GM18870 (cell line): Measurements from ENCODE around the gene TINAG.
"Not testable (repeated sequence)": the region's sequence is repeated elsewhere in the genome, so short reads cannot be mapped to it uniquely, and the experiment has no call there.

Source experiments
- ATAC-seq: cut with Tn5 transposase; IDR thresholded peaks from one replicate; pipeline ENCODE4 v1.9.1; 2021; ENCODE audit warnings: moderate library complexity; ENCODE audit not compliant: unreplicated experiment

TINAG gene

DNA sequence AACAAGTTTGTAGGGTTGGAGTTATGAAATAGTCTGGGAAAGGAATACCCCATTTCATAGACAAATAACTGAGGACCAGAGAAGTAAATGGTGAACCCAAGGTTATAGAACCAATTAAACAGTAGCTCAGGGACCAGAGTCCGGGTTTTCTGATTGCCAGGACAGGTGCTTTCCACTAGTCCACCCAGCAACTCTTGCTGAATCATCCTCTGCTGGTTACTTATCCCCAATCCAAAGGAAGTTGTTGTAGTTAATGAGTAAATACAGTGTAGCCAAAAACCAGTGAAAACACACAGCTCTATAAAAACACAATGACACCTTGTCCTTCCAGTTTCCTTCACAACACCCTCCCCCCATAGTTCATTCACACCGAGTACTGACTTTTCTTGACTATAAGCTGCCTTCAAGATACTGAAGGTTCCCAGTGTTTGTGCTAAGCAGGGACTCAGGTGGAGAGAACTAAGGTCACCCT lies 766 bp upstream of the TINAG start:
- peak; percentile 70 for ATAC-seq

DNA sequence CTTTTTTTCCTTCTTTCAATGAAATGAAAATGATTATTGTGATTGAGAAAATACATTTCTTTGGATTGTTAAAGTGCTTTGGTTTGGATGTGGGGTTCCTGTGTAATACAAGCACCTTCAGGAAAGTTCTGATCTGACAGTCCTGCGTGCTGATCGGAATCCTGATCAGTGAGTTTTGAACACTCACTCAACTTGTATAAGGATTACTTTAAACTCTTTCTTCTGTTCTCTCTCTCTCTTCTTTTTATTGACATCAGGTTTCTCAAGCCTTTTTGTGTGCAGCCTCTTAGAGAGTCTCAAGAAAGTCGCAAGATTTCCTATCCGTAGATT lies 710 bp downstream of the TINAG start:
- no peak for ATAC-seq

DNA sequence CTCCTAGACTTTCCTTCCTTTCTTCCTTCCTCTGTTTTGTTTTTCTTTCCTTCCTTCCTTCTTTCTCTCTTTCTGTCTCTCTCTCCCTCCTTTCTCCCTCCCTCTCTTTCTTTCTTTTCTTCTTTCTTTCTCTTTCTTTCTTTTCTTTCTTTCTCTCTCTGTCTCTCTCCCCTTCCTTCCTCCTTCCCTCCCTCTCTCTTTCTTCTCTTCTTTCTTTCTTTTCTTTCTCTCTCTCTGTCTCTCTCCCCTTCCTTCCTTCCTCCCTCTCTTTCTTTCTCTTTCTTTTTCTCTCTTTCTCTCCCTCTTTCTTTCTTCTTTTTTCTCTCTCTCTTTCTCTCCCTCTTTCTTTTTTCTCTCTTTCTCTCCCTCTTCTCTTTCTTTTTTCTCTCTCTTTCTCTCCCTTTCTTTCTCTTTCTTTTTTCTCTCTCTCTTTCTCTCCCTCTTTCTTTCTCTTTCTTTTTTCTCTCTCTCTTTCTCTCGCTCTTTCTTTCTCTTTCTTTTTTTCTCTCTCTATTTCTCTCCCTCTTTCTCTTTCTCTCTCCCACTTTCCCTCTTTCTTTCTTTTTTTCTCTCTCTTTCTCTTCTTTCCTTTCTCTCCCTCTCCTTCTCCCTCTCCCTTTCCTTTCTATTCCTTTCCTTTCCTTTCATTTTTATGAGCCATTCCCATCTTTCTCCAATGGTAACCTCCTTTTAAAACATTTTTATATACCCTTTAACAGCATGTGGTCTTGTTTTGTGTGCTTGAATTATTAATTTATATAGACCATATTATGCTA lies 2.3 kb downstream of the TINAG start:
- ATAC-seq: no peak

DNA sequence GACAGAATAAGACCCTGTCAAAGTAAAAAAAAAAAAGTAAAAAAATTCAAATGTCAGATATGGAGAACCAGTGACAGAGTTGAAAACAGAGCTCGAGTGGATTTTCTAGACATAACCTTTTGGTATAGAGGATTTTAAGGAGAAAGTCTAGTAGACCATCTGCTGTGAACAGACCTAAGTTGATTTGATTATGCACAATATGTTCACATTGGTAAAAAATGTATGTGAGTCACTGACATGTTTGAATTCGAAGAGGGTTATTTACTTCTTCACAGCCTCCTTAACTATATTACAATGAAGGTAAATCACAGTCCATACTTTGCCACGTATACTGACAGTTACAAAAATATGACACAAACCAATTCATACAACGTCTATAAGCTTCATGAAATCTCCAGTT lies 7.4 kb downstream of the TINAG start:
- ATAC-seq: no peak

DNA sequence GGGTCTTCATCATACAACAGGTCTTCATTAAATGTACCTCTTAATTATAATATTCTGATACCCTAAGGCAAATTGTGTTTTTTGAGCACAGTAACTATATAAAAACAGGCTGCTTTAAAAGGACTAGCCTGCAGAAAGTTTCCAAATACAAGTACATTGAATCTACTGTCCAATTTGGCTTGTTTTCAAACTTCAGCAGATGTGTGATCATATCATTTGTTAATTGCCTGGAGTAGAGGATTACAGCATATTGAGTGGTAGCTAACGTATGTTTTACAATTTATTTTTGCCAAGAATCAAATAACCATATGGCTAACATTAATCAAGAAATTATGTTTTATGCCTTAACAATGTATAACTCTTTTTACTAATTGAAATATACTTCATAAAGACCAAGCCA lies 12.6 kb downstream of the TINAG start:
- ATAC-seq: no peak

DNA sequence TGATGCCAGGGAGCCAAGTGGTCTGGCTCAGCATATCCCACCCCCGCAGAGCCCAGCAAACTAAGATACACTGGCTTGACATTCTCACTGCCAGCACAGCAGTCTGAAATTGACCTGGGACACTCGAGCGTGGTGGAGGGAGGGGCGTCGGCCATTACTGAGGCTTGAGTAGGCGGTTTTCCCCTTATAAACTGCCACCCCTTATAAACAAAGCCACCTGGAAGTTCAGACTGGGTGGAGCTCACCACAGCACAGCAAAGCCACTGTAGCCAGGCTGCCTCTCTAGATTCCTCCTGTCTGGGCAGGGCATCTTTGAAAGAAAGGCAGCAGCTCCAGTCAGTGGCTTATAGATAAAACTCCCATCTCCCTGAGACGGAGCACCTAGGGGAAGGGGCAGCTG lies 19.4 kb downstream of the TINAG start:
- ATAC-seq: no peak

DNA sequence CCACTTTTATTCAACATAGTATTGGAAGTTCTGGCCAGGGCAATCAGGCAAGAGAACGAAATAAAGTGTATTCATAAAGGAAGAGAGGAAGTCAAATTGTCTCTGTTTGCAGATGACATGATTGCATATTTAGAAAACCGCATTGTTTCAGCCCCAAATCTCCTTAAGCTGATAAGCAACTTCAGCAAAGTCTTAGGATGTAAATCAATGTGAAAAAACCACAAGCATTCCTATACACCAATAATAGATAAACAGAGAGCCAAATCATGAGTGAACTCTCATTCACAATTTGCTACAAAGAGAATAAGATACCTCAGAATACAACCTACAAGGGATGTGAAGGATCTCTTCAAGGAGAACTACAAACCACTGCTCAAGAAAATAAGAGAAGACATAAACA lies 23.3 kb downstream of the TINAG start:
- not testable (repeated sequence) for ATAC-seq

DNA sequence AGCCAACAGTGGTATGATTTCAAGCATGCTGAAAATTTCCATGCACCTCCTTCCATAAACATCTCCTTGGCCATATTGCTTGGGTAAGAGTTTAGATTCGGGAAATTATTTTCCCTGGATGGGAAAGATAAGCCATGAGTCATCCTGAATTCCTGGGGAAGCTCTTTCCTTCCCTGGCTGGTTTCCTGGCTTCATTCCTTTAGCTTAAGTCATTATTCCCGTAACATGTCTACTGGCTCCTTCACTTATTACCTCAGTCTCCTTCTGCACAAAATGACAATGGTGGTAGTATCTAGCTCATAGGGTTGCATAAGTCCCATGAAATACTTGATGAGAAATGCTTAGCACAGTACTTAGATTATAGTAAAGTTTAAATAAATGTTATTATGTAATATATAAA lies 27.6 kb downstream of the TINAG start:
- no peak for ATAC-seq

DNA sequence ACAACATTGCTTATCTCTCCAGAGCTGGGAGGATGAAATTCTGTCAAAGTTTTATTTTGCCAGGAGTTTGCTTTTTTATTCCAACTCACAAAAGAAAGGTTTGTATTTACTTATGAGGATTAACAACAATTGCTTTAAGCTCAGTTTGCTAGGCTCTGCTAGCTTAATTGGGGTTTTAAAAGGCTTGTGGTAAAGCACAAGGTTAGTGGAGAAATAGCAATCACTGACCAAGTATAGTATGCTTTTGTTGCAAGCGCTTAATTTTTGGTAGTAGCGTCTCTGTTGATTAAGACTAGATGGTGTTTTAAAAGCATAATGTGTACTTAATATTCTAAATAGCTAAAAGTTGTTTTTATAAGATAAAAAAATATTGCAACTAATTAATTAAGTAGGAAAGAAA lies 45.7 kb downstream of the TINAG start:
- ATAC-seq: no peak

DNA sequence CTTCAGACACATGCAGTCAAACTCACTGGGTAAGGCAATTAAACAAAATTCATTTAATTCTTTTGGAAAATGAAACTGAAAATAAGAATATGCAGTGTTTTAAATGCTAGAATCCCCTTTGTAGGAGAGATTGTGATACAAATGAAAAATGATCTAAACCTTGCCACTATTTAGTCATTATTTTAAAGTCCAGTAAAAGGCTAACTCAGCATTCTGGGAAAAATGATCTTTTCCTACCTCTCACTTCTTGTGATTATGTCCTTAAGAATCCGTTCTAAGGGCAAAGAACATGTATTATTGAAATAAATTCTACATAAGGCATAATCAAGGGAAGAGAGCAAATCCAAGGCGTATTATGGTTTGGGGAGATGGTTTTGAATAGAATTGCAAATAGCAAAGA lies 46.4 kb downstream of the TINAG start:
- ATAC-seq: no peak

DNA sequence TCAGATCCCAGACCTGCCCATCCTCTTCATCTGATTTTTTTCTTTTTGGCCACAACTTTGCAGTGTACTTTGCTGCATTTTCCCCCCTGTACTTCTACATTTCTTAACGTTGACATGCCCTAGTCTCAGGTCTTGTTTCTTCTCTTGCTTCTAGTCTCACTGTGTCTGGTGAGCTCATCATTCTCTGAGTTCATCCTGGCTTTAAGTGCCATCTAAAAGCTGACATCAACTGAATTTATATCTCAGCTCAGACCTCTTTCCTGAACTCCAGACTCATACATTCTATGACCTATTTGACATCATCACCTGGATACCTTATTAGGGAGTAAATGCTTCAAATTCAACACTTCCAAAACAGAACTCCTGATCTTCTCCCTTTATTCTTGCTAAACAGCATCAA lies 48.9 kb downstream of the TINAG start:
- ATAC-seq: no peak

DNA sequence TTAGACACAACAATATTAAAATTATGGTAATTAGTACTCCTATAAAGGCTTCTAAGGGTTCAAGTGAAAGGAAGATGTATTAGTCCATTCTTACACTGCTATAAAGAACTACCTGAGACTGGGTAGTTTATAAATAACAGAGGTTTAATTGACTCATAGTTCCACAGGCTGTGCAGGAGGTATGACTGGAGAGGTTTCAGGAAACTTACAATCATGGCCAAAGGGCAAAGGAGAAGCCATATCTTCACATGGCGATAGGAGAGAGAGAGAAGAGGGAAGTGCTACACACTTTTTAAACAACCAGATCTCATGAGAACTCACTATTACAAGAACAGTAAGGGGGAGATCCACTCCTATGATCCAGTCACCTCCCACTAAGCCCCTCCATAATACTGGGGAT lies 52.9 kb downstream of the TINAG start:
- ATAC-seq: no peak

DNA sequence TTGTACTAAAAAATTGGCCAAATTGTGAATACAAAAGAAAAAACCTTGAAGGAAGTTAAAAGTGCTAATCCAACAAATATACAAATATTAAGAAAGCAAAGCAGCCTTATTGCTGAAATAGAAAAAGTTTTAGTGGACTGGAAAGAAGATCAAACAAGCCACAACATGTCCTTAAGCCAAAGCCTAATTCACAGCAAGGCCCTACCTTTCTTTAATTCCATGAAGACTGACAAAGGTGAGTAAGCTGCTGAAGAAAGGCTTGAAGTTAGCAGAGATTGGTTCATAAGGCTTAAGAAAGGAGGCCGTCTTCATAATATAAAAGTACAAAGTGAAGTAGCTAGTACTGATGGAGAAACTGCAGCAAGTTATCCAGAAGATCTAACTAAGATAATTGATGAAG lies 53.5 kb downstream of the TINAG start:
- ATAC-seq: no peak

DNA sequence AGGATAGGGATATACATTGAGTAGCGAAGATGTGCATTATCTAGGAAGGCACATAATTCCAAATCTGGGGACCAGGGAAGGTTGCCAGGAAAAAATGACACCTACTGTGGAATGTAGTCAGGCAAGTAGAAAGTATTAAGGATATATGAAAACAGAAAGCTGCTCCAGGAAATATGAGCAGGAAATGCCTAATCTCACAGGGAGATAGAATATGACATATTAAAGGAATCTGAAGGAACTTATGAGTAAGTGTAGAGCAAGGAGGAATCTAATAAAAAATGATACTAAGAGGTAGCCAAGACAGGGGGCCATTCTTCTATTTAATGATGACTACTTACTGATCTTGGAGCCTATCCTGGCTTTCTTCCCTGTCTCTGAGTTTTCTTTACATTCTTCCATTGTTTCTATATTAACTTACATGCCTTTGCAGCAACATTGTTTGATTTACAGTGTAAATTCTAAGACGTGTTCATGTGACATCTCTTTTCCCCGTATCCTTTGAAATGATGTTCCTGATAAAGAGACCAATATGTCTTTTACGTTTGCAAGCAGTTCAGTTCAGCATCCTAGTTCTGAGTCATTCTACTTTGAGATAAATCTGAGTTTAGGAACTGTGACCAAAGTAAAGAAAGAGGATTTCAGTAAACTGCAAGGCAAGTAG lies 58.6 kb downstream of the TINAG start:
- ATAC-seq: no peak

DNA sequence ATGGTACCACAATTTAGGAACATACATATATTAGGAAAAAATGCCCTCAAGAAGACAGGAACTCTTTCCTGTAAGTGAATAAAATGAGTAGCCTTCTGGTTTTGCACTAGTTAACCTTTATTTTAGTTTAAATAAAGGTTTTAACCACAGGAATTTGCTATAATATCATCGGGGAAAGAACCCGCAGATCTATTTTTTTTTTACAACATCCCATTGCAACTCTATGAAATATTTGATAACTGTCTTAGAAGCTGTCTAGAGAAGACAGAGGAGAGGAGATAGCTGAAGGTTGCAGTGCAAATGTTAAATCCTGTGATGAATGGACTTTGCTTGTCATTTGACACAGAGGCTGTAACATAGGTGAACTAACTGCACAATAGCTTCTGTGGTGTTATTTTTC lies 69.5 kb downstream of the TINAG start:
- no peak for ATAC-seq

DNA sequence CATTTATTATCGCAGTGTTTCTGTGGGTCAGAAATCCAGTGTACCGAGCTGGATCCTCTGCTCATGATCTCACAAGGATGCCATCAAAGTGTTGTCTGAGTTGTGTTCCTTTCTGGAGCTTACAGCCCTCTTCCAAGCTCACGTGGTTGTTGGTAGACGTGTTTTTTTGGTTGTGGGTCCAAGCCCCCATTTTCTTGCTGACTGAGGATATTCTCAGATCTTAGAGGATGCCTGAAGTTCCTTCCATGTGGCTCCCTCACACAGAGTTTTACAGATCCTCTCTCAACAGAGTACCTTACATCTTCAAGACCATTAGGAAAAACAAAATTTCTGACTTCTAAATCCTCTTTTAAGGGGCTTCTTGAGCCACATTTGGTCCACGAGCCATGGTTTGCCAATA lies 78.1 kb downstream of the TINAG start:
- no peak for ATAC-seq

DNA sequence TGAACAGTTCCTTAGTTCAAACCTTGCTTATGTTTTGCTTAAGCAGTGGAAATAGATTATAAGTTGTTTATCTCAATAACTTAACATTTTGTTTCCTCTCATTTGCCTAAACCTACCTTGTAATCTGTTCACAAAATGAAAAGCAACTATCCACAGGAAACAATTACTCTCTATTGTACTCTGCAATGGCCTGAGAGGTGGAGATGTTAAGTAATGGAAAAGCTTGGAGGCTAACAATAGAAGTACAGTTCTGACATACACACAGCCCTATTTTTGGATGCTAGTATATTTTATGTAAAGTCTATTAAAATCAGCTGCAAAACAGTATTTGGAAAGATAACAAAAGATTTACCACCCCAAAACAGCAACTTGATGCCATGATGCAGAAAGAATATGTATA lies 82.1 kb downstream of the TINAG start:
- ATAC-seq: peak; percentile 57

DNA sequence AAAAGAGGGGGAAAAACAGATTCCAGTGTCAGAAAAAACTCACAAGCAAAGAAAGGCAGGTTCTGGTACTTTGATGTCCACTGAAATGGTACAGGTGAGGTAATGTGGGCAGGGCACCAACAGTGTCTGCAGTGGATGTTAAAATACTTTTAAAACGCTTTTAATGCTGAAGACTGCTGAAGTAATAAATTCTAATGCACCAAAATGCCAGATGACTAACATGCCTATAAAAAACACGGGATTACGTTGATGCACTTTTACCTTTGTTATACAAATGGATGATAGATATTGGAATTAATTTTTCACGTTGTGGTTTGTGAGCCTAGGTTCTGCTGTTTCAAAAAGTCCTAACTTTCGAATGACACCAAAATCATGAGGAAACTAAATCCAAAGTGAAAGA lies 83.3 kb downstream of the TINAG start:
- no peak for ATAC-seq

DNA sequence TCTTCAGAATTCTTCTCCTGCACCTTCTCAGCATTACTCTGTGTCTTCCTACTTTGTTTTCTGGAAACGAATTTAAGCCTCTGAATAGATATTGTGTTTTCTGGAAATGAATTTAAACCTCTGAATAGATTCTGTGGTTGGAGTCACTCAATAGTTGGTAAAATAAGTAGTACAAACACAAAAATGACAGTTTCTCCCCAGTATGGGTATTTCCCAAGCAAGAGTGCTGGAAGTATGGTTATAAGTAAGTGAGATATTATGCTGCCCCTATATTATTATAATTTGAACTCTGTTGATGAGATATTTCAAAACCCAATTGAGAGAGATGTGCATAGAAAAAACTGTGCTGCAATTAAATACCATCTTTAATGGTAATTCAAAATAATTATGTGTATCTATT lies 94.9 kb downstream of the TINAG start:
- peak; percentile 75 for ATAC-seq

DNA sequence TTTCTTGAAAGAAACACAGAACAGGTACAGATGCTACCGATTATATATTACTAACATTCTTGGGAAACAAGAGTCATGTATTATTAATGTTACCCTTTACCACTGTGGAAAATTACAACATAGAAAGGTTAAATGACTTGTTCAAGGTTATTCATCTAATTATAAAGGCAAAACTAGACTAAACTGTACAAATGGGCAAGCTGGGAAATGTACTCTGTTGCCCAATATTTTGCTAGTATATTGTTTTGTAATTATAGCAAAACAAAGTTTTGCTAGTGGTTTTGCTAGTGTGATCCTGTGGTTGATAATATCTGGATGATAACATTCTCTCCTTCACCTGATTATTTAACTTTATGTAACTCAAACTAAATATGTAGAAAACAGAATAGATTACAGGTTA lies 96.5 kb downstream of the TINAG start:
- no peak for ATAC-seq

DNA sequence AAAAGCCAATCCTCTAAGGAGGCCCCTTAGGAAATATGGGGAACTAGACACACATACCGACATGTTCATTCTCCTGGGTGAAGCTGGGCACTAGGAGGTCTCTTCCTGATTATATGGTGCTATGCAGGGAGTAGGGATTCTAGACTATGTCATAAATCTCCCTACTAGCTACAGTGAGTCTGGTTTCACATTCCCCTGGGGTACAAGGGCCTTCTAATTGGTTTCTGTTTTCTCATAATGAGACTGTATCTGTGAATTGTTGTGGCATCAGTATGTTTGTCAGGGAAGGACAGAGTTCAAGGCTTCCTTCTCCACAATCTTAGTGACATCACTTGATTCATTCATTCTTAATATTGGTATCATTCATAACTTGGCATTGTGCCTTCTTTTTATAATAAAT lies 103.5 kb downstream of the TINAG start:
- peak; percentile 52 for ATAC-seq

DNA sequence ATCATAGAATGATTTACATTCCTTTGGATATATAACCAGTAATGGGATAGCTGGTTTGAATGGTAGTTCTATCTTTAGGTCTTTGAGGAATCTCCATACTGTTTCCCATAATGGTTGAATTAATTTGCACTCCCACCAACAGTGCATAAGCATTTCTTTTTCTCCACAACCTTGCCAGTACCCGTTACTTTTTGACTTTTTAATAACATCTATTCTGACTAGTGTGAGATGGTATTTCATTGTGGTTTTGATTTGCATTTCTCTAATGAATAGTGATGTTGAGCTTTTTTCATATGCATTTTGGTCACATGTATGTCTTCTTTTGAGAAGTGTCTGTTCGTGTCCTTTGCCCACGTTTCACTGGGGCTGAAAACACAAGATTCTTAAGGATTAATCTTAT lies 107.3 kb downstream of the TINAG start:
- no peak for ATAC-seq

DNA sequence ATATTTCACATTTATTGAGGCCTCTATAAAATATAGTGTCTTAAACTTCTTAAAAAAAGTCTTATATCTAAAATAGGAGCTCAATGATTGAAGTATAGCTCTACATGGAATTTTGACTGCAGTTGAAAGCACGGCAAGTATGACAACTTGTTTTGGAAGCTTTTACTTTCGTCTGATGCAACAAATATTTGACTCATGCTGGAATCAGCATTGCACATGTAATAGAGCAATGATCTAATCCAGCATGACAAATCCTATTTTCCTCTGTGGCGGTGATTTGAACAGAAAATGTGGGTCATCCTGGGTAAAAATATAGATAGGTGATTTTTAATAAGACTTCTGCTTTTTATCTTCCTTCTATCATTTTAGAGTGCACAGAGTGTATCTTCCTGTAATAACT lies 111.6 kb downstream of the TINAG start:
- ATAC-seq: no peak
